ENCODE measurements around the gene CALHM1. TPM values are rescaled to one million over a fixed set of nuclear protein-coding genes. Genes with fewer than 3 reads are reported as not detected.

Gene CALHM1
- total RNA-seq, 2 donors from 2014 or later: not detected

Other genes with a start within 250 kb of the CALHM1 start
- gene RPEL1, start 213.0 kb downstream of the CALHM1 start, total RNA-seq: not detected
- under 1 TPM in 1 of 2 donors, not detected in 1; 0.10 TPM for gene INA, start 181.8 kb downstream of the CALHM1 start, total RNA-seq
- gene PCGF6, start 107.8 kb downstream of the CALHM1 start, total RNA-seq: 10 to 100 TPM; 10.6 to 11.6 TPM
- gene TAF5, start 90.9 kb downstream of the CALHM1 start, total RNA-seq: 1 to 10 TPM; 2.1 to 2.4 TPM
- gene ATP5MK, start 62.4 kb downstream of the CALHM1 start, total RNA-seq: 100 to 1,000 TPM; 350 to 362 TPM
- 10 to 100 TPM; 18.2 to 22.1 TPM for gene PDCD11, start 62.3 kb downstream of the CALHM1 start, total RNA-seq
- 10 to 100 TPM; 49.8 to 59.4 TPM for gene CALHM2, start 6.5 kb downstream of the CALHM1 start, total RNA-seq
- not detected for gene CALHM3, start 20.3 kb upstream of the CALHM1 start, total RNA-seq
- gene NEURL1, start 34.8 kb upstream of the CALHM1 start, total RNA-seq: under 1 TPM; 0.37 to 0.48 TPM

Measured in posterior vena cava (tissue), 2 donors.